Fibroblast of pulmonary artery (primary cell): Measurements from ENCODE around the gene PPARGC1A.

ENCODE experiments used
- DNase-seq: peaks from one replicate; pipeline ENCODE4 v3.0.0-alpha.2; 2010; ENCODE audit warnings: low read depth
- H3K4me3 ChIP-seq: replicated peaks from 2 replicates; pipeline ENCODE4 v1.5.1; 2011; ENCODE audit warnings: low read depth, mild to moderate bottlenecking, control low read depth, low read length, moderate library complexity
- TF ChIP-seq, protein P1 (sequence below): IDR thresholded peaks from 2 replicates; pipeline ENCODE4 v1.5.1; 2011; ENCODE audit warnings: mild to moderate bottlenecking, control low read depth, low read length, inconsistent platforms; ENCODE audit errors: missing control alignments

Gene PPARGC1A

DNA sequence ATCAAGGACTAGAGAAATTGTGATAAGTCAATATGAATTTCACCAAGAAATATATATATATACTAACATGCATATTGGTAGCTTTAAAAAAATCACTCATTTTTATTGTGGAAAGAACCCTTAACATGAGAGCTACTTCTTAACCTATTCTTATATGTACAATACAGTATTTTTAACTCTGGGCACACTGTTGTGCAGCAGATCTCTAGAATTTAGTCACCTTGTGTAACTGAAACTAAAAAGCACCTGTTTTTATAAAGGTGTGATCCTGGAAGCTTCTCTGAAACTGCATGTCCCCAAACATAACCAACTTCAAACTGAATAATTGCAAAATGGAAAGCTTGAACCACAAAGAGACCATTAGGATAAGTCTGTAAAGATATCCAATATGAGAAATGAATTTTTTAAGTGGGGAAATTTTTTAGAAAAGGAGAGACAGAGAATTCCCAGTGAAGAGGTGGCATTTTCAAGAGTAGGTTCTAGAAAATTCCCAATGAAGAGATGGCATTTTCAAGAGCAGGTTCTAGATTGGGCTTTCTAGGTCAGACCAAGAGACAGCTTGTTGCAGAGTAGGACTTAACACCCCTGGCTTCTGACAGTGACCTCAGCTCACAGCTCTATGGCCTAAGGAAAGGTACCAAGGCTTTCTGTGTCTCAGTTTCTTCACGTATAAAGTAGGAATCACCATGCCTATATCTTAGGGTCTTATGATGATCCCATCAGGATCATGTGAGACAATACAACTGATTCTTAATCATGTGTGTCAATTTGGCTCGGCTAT is 22.0 kb upstream of the PPARGC1A start:
- TF ChIP-seq, protein P1, sequence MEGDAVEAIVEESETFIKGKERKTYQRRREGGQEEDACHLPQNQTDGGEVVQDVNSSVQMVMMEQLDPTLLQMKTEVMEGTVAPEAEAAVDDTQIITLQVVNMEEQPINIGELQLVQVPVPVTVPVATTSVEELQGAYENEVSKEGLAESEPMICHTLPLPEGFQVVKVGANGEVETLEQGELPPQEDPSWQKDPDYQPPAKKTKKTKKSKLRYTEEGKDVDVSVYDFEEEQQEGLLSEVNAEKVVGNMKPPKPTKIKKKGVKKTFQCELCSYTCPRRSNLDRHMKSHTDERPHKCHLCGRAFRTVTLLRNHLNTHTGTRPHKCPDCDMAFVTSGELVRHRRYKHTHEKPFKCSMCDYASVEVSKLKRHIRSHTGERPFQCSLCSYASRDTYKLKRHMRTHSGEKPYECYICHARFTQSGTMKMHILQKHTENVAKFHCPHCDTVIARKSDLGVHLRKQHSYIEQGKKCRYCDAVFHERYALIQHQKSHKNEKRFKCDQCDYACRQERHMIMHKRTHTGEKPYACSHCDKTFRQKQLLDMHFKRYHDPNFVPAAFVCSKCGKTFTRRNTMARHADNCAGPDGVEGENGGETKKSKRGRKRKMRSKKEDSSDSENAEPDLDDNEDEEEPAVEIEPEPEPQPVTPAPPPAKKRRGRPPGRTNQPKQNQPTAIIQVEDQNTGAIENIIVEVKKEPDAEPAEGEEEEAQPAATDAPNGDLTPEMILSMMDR, result no peak
- no peak for DNase-seq
- H3K4me3 ChIP-seq, result no peak overlapping the region

DNA sequence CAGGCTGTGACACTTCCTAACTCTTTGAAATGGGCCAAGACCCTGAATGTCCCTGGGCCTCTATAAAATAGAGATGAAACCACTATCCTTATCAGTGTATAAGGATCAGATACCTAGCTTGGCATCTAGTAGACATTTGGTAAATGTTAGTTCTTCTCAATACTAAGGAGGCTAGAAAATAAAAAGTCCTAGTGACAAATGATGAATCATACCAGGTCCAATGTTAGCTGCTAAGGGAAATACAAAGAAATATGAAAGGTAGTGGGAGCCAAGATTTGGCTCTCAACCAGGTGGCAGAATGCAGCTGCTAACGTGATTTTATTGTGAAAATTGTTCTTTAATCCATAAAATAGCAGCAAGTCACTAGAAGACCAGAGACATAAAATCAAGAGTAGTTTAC is 19.8 kb upstream of the PPARGC1A start:
- TF ChIP-seq, protein P1, result no peak
- no peak for DNase-seq
- H3K4me3 ChIP-seq, result no peak overlapping the region

DNA sequence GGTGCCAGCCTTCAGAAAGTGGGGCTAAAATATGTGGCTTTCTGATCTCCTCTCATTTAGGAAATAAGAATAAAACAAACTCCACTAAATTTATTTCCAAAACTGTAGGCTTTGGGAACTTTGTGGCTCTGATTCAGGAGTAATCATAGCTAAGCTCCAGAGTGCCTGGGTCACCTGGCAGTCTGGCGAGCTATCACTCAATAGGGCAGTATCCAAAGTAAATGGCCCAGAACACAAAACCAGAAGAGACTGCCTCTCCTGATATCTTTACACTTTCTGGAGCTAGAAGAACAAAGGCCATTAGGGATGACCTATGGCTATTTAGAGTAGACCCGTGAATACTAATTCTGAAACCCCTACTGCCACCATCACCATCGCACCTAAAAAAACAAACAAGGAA is 17.0 kb upstream of the PPARGC1A start:
- TF ChIP-seq, protein P1, result no peak
- H3K4me3 ChIP-seq, result no peak overlapping the region
- DNase-seq, result no peak

DNA sequence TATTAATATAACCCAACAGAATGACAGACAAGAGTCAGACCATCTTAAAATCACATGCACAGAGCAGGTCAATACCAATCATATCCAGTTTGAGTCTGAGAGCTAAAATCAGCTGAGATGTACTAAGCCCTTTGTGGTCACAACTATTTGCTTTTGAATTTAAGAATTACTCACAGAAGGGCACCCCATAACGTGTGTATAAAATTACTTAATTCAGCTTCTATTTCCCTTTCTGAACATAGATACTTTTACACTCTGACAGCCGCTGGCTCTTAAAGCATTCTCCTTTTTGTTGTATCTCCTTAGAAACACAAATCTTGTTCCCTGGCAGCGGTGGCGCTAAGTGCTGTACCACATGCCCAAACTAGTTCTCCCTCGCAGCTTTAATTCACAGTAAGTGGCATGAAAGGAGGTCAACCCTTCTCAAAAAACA is 14.8 kb upstream of the PPARGC1A start:
- no peak for DNase-seq
- TF ChIP-seq, protein P1, result no peak
- H3K4me3 ChIP-seq, result no peak overlapping the region

DNA sequence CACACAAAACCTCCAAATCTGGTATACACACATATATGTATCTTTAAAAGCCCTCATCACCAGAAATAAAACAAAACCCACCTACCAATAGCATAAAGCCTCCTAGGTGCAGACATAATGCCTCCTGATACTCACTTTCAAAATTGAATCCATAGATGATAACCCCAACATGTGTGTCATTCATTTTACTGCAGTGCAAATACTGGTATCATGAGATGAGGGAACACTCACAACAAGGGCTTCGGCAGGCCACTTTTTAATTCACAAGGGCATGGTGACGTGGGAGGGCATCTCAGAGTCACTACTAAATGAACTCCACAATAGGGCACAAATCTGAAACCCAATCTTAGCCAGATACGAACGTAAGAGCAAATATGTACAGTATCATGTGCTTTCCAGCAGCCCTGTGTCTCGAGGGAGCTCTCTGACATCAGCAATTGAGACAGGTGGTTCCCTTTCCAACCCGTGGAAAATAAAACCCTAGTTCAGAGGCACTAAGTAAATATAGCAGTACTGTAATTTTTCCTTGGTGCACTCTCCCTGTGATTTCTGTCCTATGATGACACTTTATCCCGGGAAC is 14.1 kb upstream of the PPARGC1A start:
- TF ChIP-seq, protein P1, result no peak
- no peak overlapping the region for H3K4me3 ChIP-seq
- DNase-seq, result no peak

DNA sequence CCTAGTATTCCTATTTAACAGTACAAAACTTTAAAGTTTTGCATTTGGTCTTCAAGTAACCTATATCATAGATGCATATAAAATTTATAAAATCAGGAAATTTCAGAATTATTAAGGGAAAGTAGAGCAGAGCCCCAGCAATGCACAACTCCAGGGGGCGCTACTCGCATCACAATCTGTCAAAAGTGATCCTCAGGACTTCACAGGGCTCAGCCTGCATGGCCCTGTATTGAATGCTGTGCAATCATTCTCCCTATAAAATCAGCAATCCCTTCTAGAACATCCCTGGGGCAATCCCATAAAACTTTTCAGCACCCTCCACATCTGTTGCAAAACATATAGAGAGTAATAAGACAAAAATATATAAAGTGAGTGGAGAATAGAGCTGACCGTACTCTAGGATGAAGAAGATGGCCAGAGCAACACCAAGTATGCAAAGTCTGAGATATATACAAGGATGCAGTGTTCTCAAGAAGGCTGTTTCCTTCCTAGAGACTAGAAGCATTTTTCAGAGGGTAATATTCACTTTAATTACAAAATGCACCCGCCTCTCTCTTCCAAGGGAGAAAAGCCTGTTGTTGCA is 12.5 kb upstream of the PPARGC1A start:
- H3K4me3 ChIP-seq, result no peak overlapping the region
- no peak for DNase-seq
- TF ChIP-seq, protein P1, result no peak
